H9 (cell line): Measurements from ENCODE around the gene KIF3B. TPM values are rescaled to one million over a fixed set of nuclear protein-coding genes. Genes with fewer than 3 reads are reported as not detected.

Source experiments
- DNase-seq: peaks from one replicate; pipeline ENCODE4 v3.0.0-alpha.2; 2017
- H2AFZ ChIP-seq: one replicate; pipeline ENCODE4 v1.6.1; 2013; ENCODE audit warnings: mild to moderate bottlenecking, low read length, control low read depth, moderate library complexity
- H2AK5ac ChIP-seq: 2 replicates; pipeline ENCODE4 v1.6.1; 2013; ENCODE audit warnings: low read length, control low read depth, mixed read lengths; ENCODE audit not compliant: insufficient read length
- H2BK120ac ChIP-seq: one replicate; pipeline ENCODE4 v1.6.1; 2013; ENCODE audit warnings: low read depth, mild to moderate bottlenecking, low read length, control low read depth, inconsistent platforms; ENCODE audit not compliant: poor library complexity, severe bottlenecking
- H2BK12ac ChIP-seq: 2 replicates; pipeline ENCODE4 v1.6.1; 2013; ENCODE audit warnings: low read length, control low read depth, mixed read lengths, low read depth; ENCODE audit not compliant: insufficient read length
- H2BK15ac ChIP-seq: 2 replicates; pipeline ENCODE4 v1.6.1; 2013; ENCODE audit warnings: low read depth, low read length, control low read depth
- H2BK20ac ChIP-seq: one replicate; pipeline ENCODE4 v1.6.1; 2013; ENCODE audit warnings: low read depth, mild to moderate bottlenecking, low read length, control low read depth, inconsistent platforms; ENCODE audit not compliant: poor library complexity, severe bottlenecking
- H2BK5ac ChIP-seq: 2 replicates; pipeline ENCODE4 v1.6.1; 2013; ENCODE audit warnings: low read length, control low read depth, mixed read lengths; ENCODE audit not compliant: insufficient read length
- H3K14ac ChIP-seq: 2 replicates; pipeline ENCODE4 v1.6.1; 2013; ENCODE audit warnings: low read length, control low read depth; ENCODE audit not compliant: insufficient read depth
- H3K18ac ChIP-seq: 2 replicates; pipeline ENCODE4 v1.6.1; 2013; ENCODE audit warnings: low read depth, mild to moderate bottlenecking, mixed read lengths, low read length, control low read depth; ENCODE audit not compliant: insufficient read length
- H3K23ac ChIP-seq: 2 replicates; pipeline ENCODE4 v1.6.1; 2013; ENCODE audit warnings: low read length, control low read depth, mixed read lengths, low read depth; ENCODE audit not compliant: insufficient read length
- H3K23me2 ChIP-seq: 2 replicates; pipeline ENCODE4 v1.6.1; 2013; ENCODE audit warnings: low read depth, mild to moderate bottlenecking, mixed read lengths, low read length, control low read depth; ENCODE audit not compliant: insufficient read length, poor library complexity, severe bottlenecking
- H3K27ac ChIP-seq: 2 replicates; pipeline ENCODE4 v1.5.1; 2013; ENCODE audit warnings: low read length, control low read depth, mixed read lengths, low read depth; ENCODE audit not compliant: insufficient read length
- H3K27me3 ChIP-seq: 2 replicates; pipeline ENCODE4 v1.6.1; 2013; ENCODE audit warnings: low read length, control low read depth, inconsistent platforms; ENCODE audit not compliant: insufficient read depth
- H3K4ac ChIP-seq: 2 replicates; pipeline ENCODE4 v1.6.1; 2013; ENCODE audit warnings: low read depth, mild to moderate bottlenecking, control low read depth, inconsistent platforms, low read length, moderate library complexity
- H3K4me1 ChIP-seq: 2 replicates; pipeline ENCODE4 v1.6.1; 2013; ENCODE audit warnings: low read length, control low read depth, inconsistent platforms; ENCODE audit not compliant: insufficient read depth
- H3K4me2 ChIP-seq: 2 replicates; pipeline ENCODE4 v1.6.1; 2013; ENCODE audit warnings: low read length, control low read depth, mixed read lengths; ENCODE audit not compliant: insufficient read length, insufficient read depth
- H3K56ac ChIP-seq: 2 replicates; pipeline ENCODE4 v1.6.1; 2013; ENCODE audit warnings: low read depth, mild to moderate bottlenecking, mixed read lengths, low read length, control low read depth; ENCODE audit not compliant: insufficient read length
- H3K79me1 ChIP-seq: 2 replicates; pipeline ENCODE4 v1.6.1; 2013; ENCODE audit warnings: low read depth, mild to moderate bottlenecking, moderate library complexity, low read length, control low read depth, inconsistent platforms; ENCODE audit not compliant: insufficient read depth, poor library complexity, severe bottlenecking
- H3K79me2 ChIP-seq: 2 replicates; pipeline ENCODE4 v1.6.1; 2013; ENCODE audit warnings: low read length, control low read depth, inconsistent platforms; ENCODE audit not compliant: insufficient read depth
- H3K9ac ChIP-seq: 2 replicates; pipeline ENCODE4 v1.6.1; 2013; ENCODE audit warnings: low read length, control low read depth, mixed read lengths; ENCODE audit not compliant: insufficient read length; ENCODE audit errors: extremely low read depth
- H3K9me3 ChIP-seq: one replicate; pipeline ENCODE4 v1.6.1; 2013; ENCODE audit warnings: low read depth, low read length, inconsistent platforms; ENCODE audit not compliant: control insufficient read depth
- H3T11ph ChIP-seq: one replicate; pipeline ENCODE4 v1.6.1; 2013; ENCODE audit warnings: mild to moderate bottlenecking, low read length, control low read depth, inconsistent platforms
- H4K20me1 ChIP-seq: one replicate; pipeline ENCODE4 v1.6.1; 2013; ENCODE audit not compliant: control insufficient read depth, insufficient read length, insufficient read depth
- H4K5ac ChIP-seq: 2 replicates; pipeline ENCODE4 v1.6.1; 2013; ENCODE audit warnings: low read depth, mild to moderate bottlenecking, mixed read lengths, low read length, control low read depth; ENCODE audit not compliant: insufficient read length
- H4K8ac ChIP-seq: replicated peaks from 2 replicates; pipeline ENCODE4 v1.6.1; 2013; ENCODE audit warnings: low read length, control low read depth, mixed read lengths, low read depth; ENCODE audit not compliant: insufficient read length
- H4K91ac ChIP-seq: 2 replicates; pipeline ENCODE4 v1.6.1; 2013; ENCODE audit warnings: low read depth, mild to moderate bottlenecking, moderate library complexity, mixed read lengths, low read length, control low read depth; ENCODE audit not compliant: insufficient read length
- H3K27ac Mint-ChIP-seq, 3 experiments: 2 replicates in 2 of 3; 3 replicates in 1 of 3; pipeline ENCODE4 v1.8.0; 2020 to 2021; ENCODE audit warnings: mixed read lengths in 3 of 3, mild to moderate bottlenecking in 1 of 3, moderate library complexity in 1 of 3
- H3K27me3 Mint-ChIP-seq: 2 replicates; pipeline ENCODE4 v1.8.0; 2021; ENCODE audit warnings: low read depth, mild to moderate bottlenecking, moderate library complexity, mixed read lengths
- H3K36me3 Mint-ChIP-seq, 3 experiments: 2 replicates in 2 of 3; 3 replicates in 1 of 3; pipeline ENCODE4 v1.8.0; 2020 to 2021; ENCODE audit warnings: low read depth in 3 of 3, mixed read lengths in 3 of 3; ENCODE audit not compliant: insufficient read depth in 1 of 3
- H3K4me1 Mint-ChIP-seq, 2 experiments: 2 replicates each; pipeline ENCODE4 v1.8.0; 2020; ENCODE audit warnings: mixed read lengths in 2 of 2
- H3K4me3 Mint-ChIP-seq, 2 experiments: 2 replicates in 1 of 2; 3 replicates in 1 of 2; pipeline ENCODE4 v1.8.0; 2020 to 2021; ENCODE audit warnings: mild to moderate bottlenecking in 2 of 2, mixed read lengths in 2 of 2, moderate library complexity in 1 of 2
- H3K9me3 Mint-ChIP-seq, 2 experiments: 2 replicates in 1 of 2; 3 replicates in 1 of 2; pipeline ENCODE4 v1.8.0; 2020; ENCODE audit warnings: mild to moderate bottlenecking in 2 of 2, mixed read lengths in 2 of 2, moderate library complexity in 1 of 2
- CTCF ChIP-seq: fragments of 200-600 bp; sonication (generic); conservative IDR thresholded peaks from 3 replicates; pipeline ENCODE4 v1.8.0; 2021; ENCODE audit warnings: antibody characterized with exemption, mild to moderate bottlenecking
- WGBS: extraction: QIAGEN DNeasy Blood & Tissue Kit; methylation state at CpG from one replicate; pipeline ENCODE4 v1.1.7; 2013; ENCODE audit warnings: missing lambda C conversion rate, low lambda C conversion rate, mixed read lengths; ENCODE audit not compliant: insufficient read length; ENCODE audit errors: extremely low coverage; 5-methylcytosine and 5-hydroxymethylcytosine counted together
- total RNA-seq: library from RNA; stranded (reverse); gene quantifications from 2 replicates; pipeline ENCODE4 v1.2.1, GENCODE V29; 2021

The KIF3B gene
- total RNA-seq, 1 experiment from 2014 or later: 29.7 TPM

- Histone ChIP-seq H3K56ac (no peak overlapping the region), H2AFZ (no peak overlapping the region), H2BK20ac (no peak overlapping the region), H4K5ac (no peak overlapping the region), H3K4me2 (no peak overlapping the region), H3K23me2 (peaks cover under 1% of the 10 kb centered on the region), H3K79me2 (no peaks in the 10 kb centered on the region), H3K9ac (no peak overlapping the region), H3K14ac (no peak overlapping the region), H4K20me1 (no peaks in the 10 kb centered on the region), H2BK5ac (no peak overlapping the region), H3K23ac (no peak overlapping the region), H2BK120ac (no peak overlapping the region), H4K91ac (no peak overlapping the region), H3K27ac (no peak overlapping the region), H2AK5ac (no peak overlapping the region), H3T11ph (no peak overlapping the region), H3K18ac (no peak overlapping the region), H4K8ac (no peak overlapping the region), H3K27me3 (no peaks in the 10 kb centered on the region), H2BK15ac (no peak overlapping the region), H2BK12ac (no peak overlapping the region), H3K4ac (no peak overlapping the region), H3K9me3 (no peaks in the 10 kb centered on the region), H3K4me1 (no peaks in the 10 kb centered on the region), H3K79me1 (no peaks in the 10 kb centered on the region)
- Mint-ChIP-seq H3K27me3 (peaks cover 87% of the 10 kb centered on the region), H3K4me1 (peaks cover 1 to 3% of the 10 kb centered on the region in 2 experiments), H3K9me3 (no peaks in the 10 kb centered on the region), H3K4me3 (0 out of 5 replicates have a peak overlapping the region, but pooled peaks of 1 of the 2 experiments have one; percentile 0), H3K36me3 (no peaks in the 10 kb centered on the region), H3K27ac (no peak overlapping the region)
- DNase-seq: no peak
- WGBS: no CpG with 5 or more reads among the region's 3 CpGs
- no peak for TF ChIP-seq CTCF
Observed at GRCh38 chr20:32352121-32352720, 74.8 kb downstream of the KIF3B start.
